Measurements from ENCODE around the gene SPAG6.

DNA sequence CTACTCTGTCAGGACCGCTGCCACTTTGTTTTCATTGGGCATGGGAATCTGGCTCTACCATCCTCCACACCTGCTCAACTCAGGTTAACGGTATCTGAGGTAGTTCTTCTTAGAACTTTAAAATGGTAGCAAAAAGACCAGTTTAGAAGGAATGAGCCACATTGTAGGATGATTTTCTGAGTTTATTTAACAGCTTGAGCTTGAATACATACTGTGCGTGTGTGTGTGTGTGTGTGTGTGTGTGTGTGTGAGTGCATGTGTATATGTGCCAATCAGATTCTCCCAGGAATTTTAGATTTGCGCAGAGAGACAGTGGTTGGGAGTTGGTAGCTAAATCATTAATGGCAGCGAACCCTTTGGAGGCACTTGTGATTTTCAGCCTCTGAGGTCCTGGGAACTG lies 81.4 kb downstream of the SPAG6 start:
- no peak for TF ChIP-seq POLR2A (IDR thresholded peaks at IDR 0.05; ENCODE audit: low read length)
- no peak for TF ChIP-seq GATA1 (IDR thresholded peaks at IDR 0.05; ENCODE audit: low read depth, low read length)

Data from erythroblast (primary cell).